Lung (tissue), 16 donors: ENCODE data around the gene MYO1A. TPM values are rescaled to one million over a fixed set of nuclear protein-coding genes. Genes with fewer than 3 reads are reported as not detected.

ENCODE experiments used
- ATAC-seq: fragments of 200-7000 bp; cut with Tn5 transposase; one replicate; pipeline ENCODE4 v1.9.1; 2020; ENCODE audit warnings: moderate number of reproducible peaks; ENCODE audit not compliant: insufficient read depth, low FRiP score
- DNase-seq, 3 donors: peaks; one replicate each; pipeline ENCODE4 v3.0.0-alpha.2; 2013 to 2017
- H3K27ac ChIP-seq, 2 donors: one replicate each; pipeline ENCODE4 v1.5.1; 2013; ENCODE audit warnings: mild to moderate bottlenecking in 2 of 2, moderate library complexity in 2 of 2, control low read depth in 1 of 2, inconsistent platforms in 1 of 2, low read depth in 1 of 2, low read length in 1 of 2
- H3K27me3 ChIP-seq, 3 donors: one replicate each; pipeline ENCODE4 v1.5.1; 2013; ENCODE audit warnings: low read length in 2 of 3; ENCODE audit not compliant: control insufficient read depth in 3 of 3, insufficient read depth in 3 of 3
- H3K36me3 ChIP-seq, 4 donors: one replicate each; pipeline ENCODE4 v1.5.1; 2013; ENCODE audit warnings: low read length in 4 of 4, mild to moderate bottlenecking in 1 of 4, moderate library complexity in 1 of 4; ENCODE audit not compliant: control insufficient read depth in 4 of 4, insufficient read depth in 4 of 4
- H3K4me1 ChIP-seq, 5 donors: one replicate each; pipeline ENCODE4 v1.5.1; 2013; ENCODE audit warnings: low read length in 5 of 5, mild to moderate bottlenecking in 2 of 5, moderate library complexity in 1 of 5; ENCODE audit not compliant: control insufficient read depth in 5 of 5, insufficient read depth in 5 of 5
- H3K4me3 ChIP-seq: one replicate; pipeline ENCODE4 v1.5.1; 2013; ENCODE audit warnings: mild to moderate bottlenecking, control low read depth, moderate library complexity
- H3K9ac ChIP-seq, 2 donors: one replicate each; pipeline ENCODE4 v1.5.1; 2013; ENCODE audit warnings: low read length in 2 of 2, control low read depth in 1 of 2; ENCODE audit not compliant: insufficient read depth in 1 of 2
- H3K9me3 ChIP-seq, 4 donors: one replicate each; pipeline ENCODE4 v1.5.1; 2013; ENCODE audit warnings: low read length in 3 of 4, mild to moderate bottlenecking in 1 of 4, moderate library complexity in 1 of 4; ENCODE audit not compliant: control insufficient read depth in 4 of 4, insufficient read depth in 3 of 4
- WGBS, 2 donors: extraction: QIAGEN DNeasy Blood & Tissue Kit; methylation state at CpG; one replicate each; pipeline ENCODE4 v1.1.7; 2013; 5-methylcytosine and 5-hydroxymethylcytosine counted together
- long read RNA-seq, 5 donors: transcript quantifications; one replicate each; lab custom pipeline, GENCODE V29; 2026
- polyA plus RNA-seq, 2 donors: library from polyadenylated mRNA; stranded (reverse); fragments of 200-250 nt; gene quantifications; one replicate each; pipeline ENCODE4 v1.2.1, GENCODE V29; 2013
- total RNA-seq, 2 donors: library from RNA; depleted of rRNA in 1 of 2; stranded (reverse); fragments of >200 nt in 1 of 2; gene quantifications; one replicate each; pipeline ENCODE4 v1.2.1, GENCODE V29; 2014 to 2021
- TF ChIP-seq, protein P1 (sequence below): IDR thresholded peaks from 2 replicates; pipeline ENCODE4 v1.5.1; 2012; ENCODE audit warnings: mild to moderate bottlenecking; ENCODE audit errors: control extremely low read depth, extremely low read depth
- donor health status: control.
- donor health status: control.
- donor health status: Bipolar disorder and iron deficiency.
- donor health status: healthy.
- donor health status: DM: yes; HTN: yes; CAD: no.

The MYO1A gene
- under 1 TPM; 0.09 to 0.67 TPM for total RNA-seq
- under 1 TPM; 0.13 to 0.28 TPM for polyA plus RNA-seq
- long read RNA-seq, donor 1, result 0 reads
- long read RNA-seq, donor 2, result 0 reads
- long read RNA-seq, donor 3, result 0 reads
- long read RNA-seq, donor 4, result 0 reads
- long read RNA-seq, donor 5, result 0 reads

DNA sequence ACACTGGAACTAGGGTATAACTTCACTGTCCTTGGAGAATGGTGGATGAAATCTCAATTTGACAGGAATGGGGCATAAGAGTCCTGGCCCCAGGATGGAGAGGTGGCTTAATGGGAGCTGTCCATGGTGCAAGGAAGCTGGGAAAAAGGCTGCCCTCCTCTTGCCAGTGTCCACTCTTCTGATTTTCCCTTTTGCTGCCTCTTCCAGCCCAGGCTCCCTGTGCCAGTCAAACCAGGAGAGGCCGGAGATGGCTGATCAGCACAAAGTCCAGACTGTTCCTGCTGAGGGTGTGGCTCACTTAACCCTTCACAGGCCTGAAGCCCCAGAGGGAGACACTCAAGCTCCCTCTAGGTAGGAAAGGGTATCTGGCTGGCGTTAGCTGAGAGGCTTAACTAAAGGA, at the start of gene MYO1A:
TSS of gene MYO1A (minus strand) at position 240 of the 400 bp plus-strand sequence. CDS start 1,806 bp downstream, outside the sequence.
- no peaks in the 10 kb centered on the region for H3K4me1 ChIP-seq
- no peak within 1 kb of the TSS for H3K27ac ChIP-seq
- DNase-seq (no peak), ATAC-seq (no peak)
- TF ChIP-seq, protein P1, sequence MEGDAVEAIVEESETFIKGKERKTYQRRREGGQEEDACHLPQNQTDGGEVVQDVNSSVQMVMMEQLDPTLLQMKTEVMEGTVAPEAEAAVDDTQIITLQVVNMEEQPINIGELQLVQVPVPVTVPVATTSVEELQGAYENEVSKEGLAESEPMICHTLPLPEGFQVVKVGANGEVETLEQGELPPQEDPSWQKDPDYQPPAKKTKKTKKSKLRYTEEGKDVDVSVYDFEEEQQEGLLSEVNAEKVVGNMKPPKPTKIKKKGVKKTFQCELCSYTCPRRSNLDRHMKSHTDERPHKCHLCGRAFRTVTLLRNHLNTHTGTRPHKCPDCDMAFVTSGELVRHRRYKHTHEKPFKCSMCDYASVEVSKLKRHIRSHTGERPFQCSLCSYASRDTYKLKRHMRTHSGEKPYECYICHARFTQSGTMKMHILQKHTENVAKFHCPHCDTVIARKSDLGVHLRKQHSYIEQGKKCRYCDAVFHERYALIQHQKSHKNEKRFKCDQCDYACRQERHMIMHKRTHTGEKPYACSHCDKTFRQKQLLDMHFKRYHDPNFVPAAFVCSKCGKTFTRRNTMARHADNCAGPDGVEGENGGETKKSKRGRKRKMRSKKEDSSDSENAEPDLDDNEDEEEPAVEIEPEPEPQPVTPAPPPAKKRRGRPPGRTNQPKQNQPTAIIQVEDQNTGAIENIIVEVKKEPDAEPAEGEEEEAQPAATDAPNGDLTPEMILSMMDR, result no peak
- H3K4me3 ChIP-seq, result no peak within 1 kb of the TSS
- H3K9me3 ChIP-seq, result no peaks in the 10 kb centered on the region
- WGBS, 2 donors, result 53 to 78% methylated on average over 2 of the region's 2 CpGs
- no peaks in the 10 kb centered on the region for H3K36me3 ChIP-seq
- H3K9ac ChIP-seq, result no peak within 1 kb of the TSS
- H3K27me3 ChIP-seq, result no peaks in the 10 kb centered on the region

DNA sequence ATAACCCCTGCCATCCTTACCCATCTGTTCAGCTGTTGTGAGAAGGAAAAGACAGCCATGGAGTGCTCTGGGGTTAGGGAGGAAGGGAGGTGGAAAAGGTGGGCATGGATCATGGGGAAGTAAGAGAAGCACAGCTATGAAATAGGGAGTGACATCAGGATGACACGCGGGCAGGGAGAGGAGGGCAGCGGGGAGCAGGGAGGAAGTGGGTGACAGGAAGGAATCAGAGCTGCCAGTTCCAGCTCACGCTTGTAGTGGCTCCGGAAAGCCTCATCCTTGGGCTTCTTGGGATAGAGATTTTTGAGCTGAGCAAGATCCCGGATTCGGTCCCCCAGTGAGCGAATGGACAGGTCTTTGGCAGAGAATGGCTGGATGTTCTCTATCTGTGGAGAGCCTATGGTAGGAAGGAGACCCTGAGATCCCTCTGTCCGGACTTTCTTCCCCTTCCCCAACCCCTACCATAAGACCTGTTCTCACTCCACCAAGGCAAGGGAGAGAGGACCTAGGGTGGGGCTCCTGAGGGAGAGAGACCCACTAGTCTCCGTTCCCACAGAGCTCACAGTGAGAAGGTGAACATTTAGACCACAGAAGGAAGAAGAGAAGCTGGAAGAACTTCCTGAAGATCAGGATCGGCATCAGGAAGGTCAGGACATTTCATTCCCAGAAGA, 49.3 kb upstream of the MYO1A start:
- no peak overlapping the region for H3K4me3 ChIP-seq
- H3K36me3 ChIP-seq, result peaks cover 4 to 65% (median 56%) of the 10 kb centered on the region in 4 donors
- H3K9ac ChIP-seq, result no peak overlapping the region
- DNase-seq (no peak), ATAC-seq (no peak)
- H3K9me3 ChIP-seq, result no peaks in the 10 kb centered on the region
- no peaks in the 10 kb centered on the region for H3K27me3 ChIP-seq
- TF ChIP-seq, protein P1, result no peak
- H3K4me1 ChIP-seq, result peaks cover 0 to 8% (median 5%) of the 10 kb centered on the region in 5 donors
- H3K27ac ChIP-seq, result peak overlapping the region in 1 of 2 donors; percentile 5
- WGBS, 2 donors, result 64 to 66% methylated on average over 11 of the region's 11 CpGs

DNA sequence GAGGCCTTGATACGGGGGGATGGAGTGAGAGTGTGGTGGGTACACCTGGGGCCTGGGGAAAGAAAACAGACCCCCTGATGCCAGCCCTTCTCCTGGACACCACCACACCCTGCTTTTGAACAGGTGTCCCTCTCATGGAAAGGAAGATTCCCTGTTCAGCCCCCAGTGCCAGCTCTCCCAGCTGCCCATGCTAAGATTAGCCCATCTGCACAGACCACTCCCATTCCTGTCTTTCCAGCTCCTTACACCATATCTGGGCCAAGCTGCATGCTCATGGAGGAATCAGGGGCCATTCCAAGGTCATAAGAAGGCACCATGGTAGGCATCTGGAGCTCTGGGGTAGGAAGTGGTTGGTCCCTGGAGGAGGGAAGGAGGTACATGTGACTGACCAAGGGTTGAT, 48.6 kb upstream of the MYO1A start:
- Histone ChIP-seq H3K4me1 (peaks cover 0 to 13% (median 7%) of the 10 kb centered on the region in 5 donors), H3K36me3 (peaks cover 4 to 61% (median 52%) of the 10 kb centered on the region in 4 donors), H3K9ac (no peak overlapping the region), H3K4me3 (no peak overlapping the region), H3K27me3 (no peaks in the 10 kb centered on the region), H3K9me3 (no peaks in the 10 kb centered on the region), H3K27ac (peak overlapping the region in 1 of 2 donors; percentile 5)
- no peak for DNase-seq
- ATAC-seq, result no peak
- 91 to 94% methylated on average over 1 of the region's 1 CpG for WGBS, 2 donors
- TF ChIP-seq, protein P1, result no peak
